ENCODE measurements around the gene ADGRG7.
A peak's percentile ranks its signal among the peaks of the same experiment; 100 is the strongest.
"Not testable (repeated sequence)": the region's sequence is repeated elsewhere in the genome, so short reads cannot be mapped to it uniquely, and the experiment has no call there.

The ADGRG7 gene, protein sequence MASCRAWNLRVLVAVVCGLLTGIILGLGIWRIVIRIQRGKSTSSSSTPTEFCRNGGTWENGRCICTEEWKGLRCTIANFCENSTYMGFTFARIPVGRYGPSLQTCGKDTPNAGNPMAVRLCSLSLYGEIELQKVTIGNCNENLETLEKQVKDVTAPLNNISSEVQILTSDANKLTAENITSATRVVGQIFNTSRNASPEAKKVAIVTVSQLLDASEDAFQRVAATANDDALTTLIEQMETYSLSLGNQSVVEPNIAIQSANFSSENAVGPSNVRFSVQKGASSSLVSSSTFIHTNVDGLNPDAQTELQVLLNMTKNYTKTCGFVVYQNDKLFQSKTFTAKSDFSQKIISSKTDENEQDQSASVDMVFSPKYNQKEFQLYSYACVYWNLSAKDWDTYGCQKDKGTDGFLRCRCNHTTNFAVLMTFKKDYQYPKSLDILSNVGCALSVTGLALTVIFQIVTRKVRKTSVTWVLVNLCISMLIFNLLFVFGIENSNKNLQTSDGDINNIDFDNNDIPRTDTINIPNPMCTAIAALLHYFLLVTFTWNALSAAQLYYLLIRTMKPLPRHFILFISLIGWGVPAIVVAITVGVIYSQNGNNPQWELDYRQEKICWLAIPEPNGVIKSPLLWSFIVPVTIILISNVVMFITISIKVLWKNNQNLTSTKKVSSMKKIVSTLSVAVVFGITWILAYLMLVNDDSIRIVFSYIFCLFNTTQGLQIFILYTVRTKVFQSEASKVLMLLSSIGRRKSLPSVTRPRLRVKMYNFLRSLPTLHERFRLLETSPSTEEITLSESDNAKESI
- total RNA-seq: 0 reads per million in 2 donors

DNA sequence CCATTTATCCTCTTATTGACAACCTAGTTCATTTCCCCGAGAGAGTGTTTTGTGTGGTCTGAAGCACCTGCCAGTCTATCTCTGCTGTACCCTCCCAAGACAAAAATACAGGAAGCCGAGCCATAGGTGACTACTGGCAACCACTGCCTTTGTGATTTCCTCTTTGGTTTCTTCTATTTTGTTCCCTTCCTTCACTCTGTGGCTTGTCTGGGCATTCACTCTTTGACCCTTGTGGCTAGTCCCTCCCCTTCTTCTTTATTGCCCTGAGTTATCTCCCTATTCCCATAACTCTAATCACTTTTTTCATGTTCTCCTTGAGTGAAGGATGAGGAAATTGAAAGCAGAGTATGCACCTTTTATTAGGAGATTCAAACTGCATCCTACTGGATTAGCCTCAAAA is at the start of gene ADGRG7:
ADGRG7 (plus strand) TSS at position 297 of the 400 bp plus-strand sequence. CDS start 256 bp downstream, outside the sequence.
- no peak for DNase-seq

DNA sequence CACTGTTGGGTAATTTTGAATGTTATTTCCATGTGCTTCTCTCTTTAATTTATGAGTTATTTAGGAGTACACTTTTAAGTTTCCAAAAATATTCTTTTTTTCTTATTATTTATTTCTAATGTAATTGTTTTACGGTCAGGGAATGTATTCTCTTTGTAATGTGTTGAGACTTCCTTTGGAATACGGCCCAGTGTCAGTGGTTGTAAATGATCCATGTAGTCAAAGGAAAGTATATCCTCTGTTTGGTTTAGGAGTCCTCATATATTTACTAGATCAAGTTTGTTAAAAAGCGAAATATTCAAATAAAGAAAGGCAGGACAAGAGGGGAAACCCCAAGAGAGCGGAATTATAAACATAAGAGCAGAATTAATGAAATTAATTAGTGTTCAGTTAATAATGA is 49.0 kb upstream of the ADGRG7 start:
- no peak for DNase-seq

DNA sequence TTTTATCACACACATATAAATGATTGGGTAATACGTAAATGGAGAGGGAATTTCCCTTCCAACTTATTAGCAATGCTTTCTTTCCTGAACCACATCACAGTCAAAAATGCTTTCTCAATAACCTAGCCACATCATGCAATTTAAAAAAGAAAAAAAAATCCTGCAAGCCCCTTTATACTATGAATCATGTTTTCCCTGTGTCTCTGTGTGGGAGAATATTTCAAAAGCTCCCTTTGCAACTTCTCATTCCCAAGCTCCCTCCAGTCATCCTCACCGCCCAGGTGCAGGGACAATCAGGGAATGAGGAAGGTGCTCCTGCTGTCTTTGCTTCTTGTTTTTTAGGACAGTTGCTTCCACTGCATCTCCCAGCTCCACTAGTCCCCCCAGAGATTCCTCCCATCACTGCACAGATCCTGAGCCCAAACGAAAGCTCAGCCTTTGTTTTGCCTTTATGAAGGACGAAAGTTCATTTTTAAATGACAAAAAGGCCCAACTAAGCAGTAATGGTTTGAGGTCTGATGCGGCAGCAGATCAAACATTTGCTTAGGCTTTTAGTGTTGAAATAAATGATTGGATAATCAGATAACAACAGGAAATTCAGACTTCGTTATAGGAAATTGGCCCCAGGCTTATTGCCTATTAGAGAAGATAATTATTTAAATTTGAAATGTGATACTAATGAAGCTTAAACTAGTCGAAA is 47.8 kb upstream of the ADGRG7 start:
- DNase-seq: no peak

DNA sequence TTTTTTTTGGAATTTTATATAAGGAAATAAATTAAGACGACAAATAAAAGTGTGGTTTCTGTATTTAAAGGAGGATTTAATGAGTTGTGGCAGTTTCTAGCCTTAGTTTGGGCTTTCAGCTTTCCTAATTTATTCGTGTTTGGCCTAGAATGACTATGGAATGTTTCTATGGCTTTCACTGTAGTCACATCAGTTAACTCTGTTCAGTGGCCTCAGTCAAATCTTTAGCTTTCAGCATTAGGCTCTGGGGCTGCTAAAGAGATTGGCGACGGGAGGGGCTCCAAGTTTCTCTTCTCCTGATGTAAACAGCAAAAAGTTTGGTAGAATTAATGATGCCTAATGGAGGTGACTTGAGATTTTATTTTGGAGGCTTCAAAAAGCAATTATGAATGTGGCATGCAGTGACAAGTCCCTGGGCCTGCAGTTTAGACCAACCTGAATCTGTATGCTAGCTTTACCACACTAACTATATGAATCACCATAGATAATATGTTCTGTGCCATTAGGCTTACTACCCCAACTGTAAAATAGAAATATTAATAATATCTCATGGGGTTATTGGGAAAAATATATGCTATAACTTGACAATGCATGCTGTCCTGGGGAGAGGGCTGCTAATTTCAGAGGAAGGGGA is 47.1 kb upstream of the ADGRG7 start:
- no peak for DNase-seq

DNA sequence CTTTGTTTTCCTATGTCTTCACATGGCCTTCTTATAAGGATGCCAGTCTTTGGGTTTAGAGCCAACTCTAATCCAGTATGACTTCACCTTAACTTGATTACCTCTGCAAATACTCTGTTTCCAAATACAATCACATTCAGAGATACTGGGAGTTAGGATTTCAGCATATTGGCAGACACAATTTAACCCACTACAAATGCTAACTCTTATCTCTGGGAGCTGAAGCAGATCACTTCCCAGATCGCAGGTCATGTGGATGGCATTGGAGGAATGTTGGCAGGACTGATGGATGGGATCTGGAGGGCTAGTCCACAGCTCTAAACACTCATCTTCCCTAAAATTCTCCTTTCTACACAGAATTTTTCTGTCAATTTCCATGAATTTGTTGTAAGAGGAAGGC is 46.2 kb upstream of the ADGRG7 start:
- no peak for DNase-seq

DNA sequence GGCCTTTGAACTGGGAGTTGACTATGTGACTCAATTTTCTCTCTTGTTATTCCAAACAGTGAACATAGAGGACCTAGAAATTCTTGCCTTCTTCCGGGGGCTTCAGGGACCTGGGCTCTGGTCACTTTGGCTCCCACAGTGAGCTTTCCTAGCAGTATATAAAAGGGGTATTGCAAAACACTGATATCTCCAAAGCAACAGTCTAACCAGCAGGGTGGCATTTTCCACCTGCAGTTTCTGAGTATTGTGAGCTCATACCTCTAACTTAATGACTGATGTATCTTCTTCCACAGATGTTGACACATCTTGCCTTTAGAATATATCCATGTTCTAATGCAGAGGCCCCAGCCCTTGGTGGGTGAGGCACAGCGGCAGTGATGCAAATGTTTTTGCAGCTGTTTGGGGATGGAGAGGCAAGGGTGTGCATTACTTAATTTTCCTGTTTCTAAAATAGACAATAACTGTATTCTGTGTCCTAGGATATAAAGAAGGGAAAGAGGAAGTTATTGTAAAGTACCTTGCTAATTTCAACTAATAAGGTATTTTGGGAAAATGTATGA is 45.7 kb upstream of the ADGRG7 start:
- no peak for DNase-seq

DNA sequence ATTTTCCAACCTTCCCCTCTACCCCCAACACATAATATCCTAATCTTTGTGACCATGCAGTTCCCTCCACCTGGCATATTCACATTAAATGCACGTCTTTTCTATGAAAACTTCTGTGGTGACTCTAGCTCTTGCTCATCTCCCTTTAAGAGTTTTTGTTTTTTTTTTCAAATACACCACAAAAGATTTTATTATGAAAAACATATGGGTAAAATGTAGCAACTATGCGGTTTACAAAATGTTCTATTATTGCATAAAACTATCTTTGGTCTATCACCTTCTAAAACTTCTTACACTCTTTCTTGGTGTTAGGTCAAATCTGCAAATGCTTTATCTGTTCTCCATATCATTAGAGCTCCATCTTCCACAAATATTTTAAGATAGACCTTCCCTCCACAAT is 38.6 kb upstream of the ADGRG7 start:
- no peak for DNase-seq

DNA sequence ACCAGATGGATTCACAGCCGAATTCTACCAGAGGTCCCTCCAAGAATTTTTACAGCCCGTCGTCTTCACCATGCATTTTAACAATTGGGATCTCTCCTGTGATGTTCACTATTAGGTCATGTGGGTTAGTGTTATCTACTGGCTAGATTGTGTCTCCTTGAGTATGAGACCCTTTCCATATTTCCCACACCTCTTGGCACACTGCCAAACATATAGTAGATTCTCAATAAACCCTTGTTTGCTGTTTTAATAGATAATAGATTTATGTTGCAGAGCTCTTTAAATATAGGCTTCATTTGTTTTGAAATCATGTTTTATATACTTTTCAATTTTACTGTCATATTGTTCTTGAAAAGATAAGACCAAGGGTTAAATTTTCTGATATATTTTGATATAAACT is 34.9 kb upstream of the ADGRG7 start:
- no peak for DNase-seq

DNA sequence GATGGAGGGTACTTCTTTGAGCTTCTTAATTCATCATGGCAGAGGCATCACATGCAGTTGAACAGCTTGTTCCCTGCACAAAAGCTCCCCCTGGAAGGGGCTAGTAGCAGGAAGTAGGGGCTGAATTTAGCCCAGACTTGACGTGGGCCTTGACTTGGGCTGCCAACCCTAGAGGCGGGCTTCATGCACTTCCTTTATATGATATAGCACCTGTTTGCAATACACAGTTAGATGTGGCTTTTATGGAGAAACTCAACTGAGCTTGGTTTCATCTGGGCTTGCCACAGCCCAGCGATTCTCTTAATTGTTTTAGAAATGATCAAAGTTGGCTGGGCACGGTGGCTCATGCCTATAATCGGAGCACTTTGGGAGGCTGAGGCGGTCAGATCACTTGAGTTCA is 33.7 kb upstream of the ADGRG7 start:
- DNase-seq: no peak

DNA sequence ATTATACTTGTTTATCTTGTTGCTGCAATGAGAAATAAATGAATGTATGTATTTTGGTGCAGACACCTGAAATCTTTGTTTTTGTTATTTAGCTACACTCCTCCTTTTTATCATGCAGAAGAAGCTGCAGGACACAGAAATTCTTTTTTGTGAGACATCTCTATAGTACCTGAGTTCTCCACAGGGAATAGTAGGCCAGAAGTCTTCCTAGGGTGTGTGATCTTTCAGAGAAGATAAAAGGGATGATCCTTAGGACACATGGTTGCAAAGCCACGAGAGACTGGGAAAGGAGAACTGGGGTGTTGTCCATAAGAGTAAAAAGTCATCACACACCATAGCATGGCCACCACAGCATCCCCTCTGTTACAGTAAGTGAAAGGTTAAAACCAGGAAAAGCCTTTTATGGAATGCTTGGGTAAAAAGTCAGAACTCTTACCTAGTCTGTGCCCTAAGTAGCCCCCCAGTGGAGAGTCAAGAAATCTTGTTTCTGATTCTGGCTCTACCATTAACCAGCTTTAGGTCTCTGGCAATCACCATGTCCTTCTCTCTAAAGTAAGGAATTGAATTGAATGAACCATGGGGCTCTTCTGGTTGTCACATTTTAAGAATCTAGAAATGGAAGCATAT is 31.9 kb upstream of the ADGRG7 start:
- DNase-seq: no peak

DNA sequence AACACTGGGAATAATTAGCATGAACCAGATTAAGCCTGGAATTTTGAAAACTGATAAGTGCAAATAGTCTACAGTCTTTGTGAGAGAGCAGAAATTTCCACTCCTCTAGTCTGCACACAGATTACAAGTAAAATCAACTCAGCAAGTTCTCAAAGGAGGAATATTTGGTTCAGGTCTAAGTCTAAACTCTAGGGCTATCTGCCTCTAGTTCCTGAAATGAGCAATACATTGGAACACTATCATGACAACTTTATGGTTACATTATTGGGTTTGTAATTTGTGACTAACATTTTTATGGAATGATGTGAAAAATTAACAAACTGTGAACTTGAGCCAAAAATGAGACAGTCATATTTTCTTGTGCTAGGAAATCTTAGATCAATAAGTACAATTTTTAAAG is 30.8 kb upstream of the ADGRG7 start:
- no peak for DNase-seq

DNA sequence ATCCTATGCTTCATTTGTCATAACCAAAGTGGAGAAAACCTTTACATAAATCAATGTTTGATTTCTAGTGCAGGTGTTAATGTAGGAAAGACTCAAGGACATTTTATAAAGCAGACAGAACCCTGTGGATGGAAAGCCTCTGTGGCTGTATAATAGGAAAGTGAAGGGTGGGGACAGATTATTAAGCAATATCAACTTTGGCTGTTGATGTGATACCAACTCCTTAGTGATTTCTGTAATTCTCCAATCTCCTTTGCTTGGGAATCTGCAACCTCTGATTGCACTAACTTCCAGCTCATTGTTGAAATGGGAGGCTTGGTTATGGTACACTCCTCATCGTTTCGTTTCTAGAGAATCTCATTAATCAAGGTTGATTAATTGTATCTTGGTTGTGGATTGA is 29.3 kb upstream of the ADGRG7 start:
- DNase-seq: no peak

DNA sequence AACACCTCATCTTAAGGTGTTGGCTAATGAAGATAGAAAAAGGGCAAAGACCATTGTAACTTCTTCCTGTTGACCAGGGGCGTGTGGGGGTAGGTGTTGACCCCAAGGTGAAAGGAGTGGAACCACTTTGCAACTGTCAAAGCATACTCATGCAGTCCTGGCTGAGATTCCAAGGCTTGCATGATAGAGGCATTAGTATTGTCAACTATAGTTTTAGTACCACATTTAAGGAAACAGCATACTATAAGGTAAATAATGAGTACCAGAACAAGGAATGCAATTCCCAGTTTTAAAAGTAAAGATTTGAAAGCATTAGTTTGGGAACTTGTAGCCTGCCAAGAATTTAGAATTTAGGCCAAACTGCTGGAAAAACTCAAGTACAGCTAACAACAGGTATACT is 27.8 kb upstream of the ADGRG7 start:
- no peak for DNase-seq

DNA sequence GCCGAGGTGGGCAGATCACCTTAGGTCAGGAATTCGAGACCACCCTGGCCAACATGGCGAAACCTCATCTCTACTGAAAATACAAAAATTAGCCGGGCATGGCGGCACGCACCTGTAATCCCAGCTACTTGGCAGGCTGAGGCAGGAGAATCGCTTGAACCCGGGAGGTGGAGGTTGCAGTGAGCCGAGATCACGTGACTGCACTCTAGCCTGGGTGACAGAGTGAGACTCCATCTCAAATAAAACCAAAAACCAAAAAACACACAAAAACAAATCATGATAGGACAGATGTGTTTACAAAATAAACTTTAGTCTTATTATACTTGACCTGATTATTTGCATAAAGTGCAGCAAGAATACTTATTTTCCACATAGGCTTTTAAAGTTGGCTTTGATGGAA is 27.2 kb upstream of the ADGRG7 start:
- not testable (repeated sequence) for DNase-seq

DNA sequence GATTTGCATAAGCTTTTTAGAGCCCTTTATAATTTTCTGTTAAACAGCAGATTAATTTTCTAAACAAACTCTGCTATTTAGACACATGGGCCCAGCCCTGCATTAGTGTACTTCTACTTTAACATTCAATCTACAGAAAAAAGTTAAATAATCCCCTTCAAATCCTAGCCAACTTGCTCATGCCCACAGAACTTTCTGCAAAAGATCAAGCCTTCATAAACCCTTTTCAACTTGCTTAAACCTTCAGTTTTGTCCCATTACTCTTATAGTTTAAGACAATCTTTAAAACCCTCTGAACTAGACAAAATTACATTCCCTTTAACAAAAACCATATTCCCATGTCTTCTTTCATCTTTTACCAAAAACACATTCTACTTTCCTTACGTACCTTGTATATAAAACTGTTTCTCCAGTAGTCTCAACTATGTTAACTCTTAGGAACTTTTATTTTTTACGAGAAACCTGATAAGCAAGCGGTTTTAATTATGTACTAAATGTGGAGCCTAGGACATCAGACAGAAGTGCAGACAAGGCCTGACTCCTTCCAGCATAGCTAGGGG is 25.2 kb upstream of the ADGRG7 start:
- no peak for DNase-seq

DNA sequence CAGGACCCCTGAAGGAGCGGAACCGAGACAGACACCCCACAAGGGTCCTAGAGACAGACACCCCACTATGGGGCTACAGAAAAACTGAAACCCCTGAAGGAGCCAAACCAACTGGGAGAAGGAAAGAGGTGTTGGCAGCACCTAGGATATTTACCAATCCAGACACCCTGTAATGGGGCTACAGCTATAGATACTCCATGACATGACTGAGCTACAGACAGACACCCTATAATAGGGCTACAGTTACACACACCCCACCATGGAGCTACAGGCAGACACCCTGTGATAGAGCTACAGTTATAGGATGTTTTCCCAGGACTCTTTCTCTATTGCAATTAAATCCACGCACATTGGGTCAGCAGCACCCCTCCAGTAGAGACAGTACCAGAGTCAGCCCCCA is 22.6 kb upstream of the ADGRG7 start:
- DNase-seq: no peak

DNA sequence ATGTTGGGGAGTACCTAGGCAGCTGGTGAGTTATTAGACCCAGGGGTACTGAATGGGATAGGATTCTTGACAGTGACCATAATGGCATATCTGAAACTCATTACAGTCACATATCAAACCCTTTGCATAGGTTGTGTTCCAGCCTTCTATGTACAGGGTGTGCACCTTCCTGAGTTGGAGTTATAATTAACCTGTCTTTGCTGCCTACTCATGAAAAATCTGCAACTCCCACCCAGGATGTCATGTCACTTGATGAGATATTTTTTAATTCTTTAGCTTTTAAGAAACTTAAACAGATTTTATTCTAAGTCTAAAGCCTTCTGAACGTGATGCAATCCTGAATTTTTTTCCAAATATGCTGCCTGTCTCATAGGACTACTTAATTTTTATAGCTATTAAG is 21.1 kb upstream of the ADGRG7 start:
- no peak for DNase-seq

DNA sequence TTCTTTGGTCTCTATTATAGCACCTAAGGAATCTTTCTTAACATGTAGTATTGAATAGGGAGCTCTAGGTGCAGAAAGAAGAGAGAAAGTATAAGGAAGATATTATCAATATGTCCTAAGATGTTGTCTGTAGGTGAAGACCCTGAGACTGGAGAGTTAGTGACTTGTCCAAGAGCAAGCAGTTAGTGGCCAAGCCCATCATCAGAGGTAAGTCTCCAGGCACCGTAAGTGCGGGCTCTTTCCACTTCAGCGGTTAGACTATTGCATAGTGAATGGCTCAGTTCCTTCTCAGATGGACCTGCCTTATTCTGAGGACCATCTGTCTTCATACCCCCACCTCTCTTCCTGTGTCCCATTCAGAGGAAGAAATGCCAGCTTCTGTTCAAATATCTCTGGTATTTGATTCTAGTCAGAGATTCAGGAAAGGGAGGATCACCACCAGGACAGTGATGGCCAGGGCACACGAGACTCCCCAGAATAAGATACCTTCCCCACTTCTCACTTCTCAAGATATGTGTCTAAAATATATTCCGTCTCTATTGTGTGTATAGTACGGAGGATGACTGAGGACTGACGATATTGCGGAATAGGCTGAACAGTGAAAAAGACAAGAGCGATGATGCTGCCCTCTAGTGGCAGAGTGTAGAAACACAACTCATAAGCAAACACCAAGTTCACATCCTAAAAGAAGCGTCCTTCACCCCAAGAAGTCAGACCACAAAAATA is 19.1 kb upstream of the ADGRG7 start:
- DNase-seq: peak in 4 of 5 experiments; percentile 24 to 73 (median 32)

DNA sequence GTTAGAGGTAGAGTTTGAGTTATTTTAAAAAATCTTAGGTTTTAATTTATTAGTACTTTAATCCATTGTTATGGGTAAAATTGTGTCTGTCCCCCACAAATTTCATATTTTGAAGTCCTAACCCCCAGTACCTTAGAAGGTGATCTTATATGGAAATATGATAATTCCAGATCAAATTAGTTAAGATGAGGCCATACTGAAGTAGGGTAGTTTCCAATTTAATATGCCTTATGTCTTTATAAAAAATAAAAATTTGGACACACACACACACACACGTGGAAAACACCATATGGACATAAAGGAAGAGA is 18.6 kb upstream of the ADGRG7 start:
- DNase-seq: no peak

DNA sequence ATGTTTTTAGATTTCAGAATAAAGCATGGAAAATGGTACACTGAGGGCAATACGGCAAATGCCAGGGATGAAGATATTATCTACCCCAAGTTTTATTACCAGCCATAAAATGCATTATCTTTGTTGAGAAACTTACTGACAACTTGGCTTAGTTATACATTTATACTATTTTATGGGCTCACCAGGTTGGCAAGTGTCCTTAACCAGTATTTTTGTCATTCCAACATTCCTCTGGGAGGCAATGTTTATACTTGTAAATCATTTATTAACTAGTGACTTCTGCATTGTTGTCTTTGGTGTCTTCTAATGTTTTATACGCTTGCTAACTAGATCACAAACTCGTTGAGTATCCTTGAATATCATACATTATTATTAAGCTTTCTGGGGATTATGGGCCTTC is 18.0 kb upstream of the ADGRG7 start:
- no peak for DNase-seq

All from T-helper 2 cell (primary cell).